SK-N-MC (cell line): ENCODE measurements around the gene SLC9A4.

Experiments
- DNase-seq: peaks from one replicate; pipeline ENCODE4 v3.0.0-alpha.2; 2011; ENCODE audit warnings: low read depth, low spot score
- H3K27ac ChIP-seq: fragments of 200-600 bp; sonication (generic); 2 replicates; pipeline ENCODE4 v1.5.1; 2016; ENCODE audit warnings: mixed run types
- H3K36me3 ChIP-seq: fragments of 200-600 bp; sonication (generic); 2 replicates; pipeline ENCODE4 v1.6.1; 2017; ENCODE audit warnings: antibody characterized with exemption, low read length, mixed read lengths; ENCODE audit not compliant: insufficient read depth
- H3K4me3 ChIP-seq: fragments of 200-600 bp; sonication (generic); 2 replicates; pipeline ENCODE4 v1.5.1; 2016
- H3K9ac ChIP-seq: fragments of 200-600 bp; sonication (generic); 2 replicates; pipeline ENCODE4 v1.8.0; 2017; ENCODE audit warnings: mixed run types, mixed read lengths; ENCODE audit not compliant: insufficient read length
- H3K9me3 ChIP-seq: fragments of 200-600 bp; sonication (generic); 2 replicates; pipeline ENCODE4 v1.6.1; 2017; ENCODE audit warnings: low read depth, mild to moderate bottlenecking, antibody characterized with exemption, low read length, moderate library complexity, mixed read lengths
- EZH2 ChIP-seq: fragments of 200-600 bp; sonication (generic); IDR thresholded peaks from one replicate; pipeline ENCODE4 v1.6.1; 2017; ENCODE audit warnings: antibody characterized with exemption
- FOXP2 ChIP-seq: optimal IDR thresholded peaks from 2 replicates; pipeline ENCODE3; 2011; ENCODE audit warnings: mild to moderate bottlenecking, moderate library complexity; ENCODE audit not compliant: insufficient read depth; ENCODE audit errors: extremely low read length, control extremely low read depth
- POLR2AphosphoS5 ChIP-seq: IDR thresholded peaks from 2 replicates; pipeline ENCODE4 v1.6.1; 2012; ENCODE audit warnings: mild to moderate bottlenecking, low read depth, low read length, borderline replicate concordance

Gene SLC9A4

GRCh38 chr2:102513355-102513939 is 40.4 kb downstream of the SLC9A4 start:
- Histone ChIP-seq H3K36me3 (no peaks in the 10 kb centered on the region), H3K9ac (no peak overlapping the region), H3K27ac (no peak overlapping the region), H3K9me3 (no peaks in the 10 kb centered on the region), H3K4me3 (no peak overlapping the region)
- no peak for DNase-seq
- no peak for TF ChIP-seq POLR2AphosphoS5

GRCh38 chr2:102514061-102514785 is 41.2 kb downstream of the SLC9A4 start:
- H3K9me3 ChIP-seq, result no peaks in the 10 kb centered on the region
- no peak for TF ChIP-seq EZH2
- TF ChIP-seq FOXP2, result no peak
- no peak for TF ChIP-seq POLR2AphosphoS5
- no peak overlapping the region for H3K9ac ChIP-seq
- no peak overlapping the region for H3K27ac ChIP-seq
- H3K36me3 ChIP-seq, result no peaks in the 10 kb centered on the region
- DNase-seq, result no peak
- no peak overlapping the region for H3K4me3 ChIP-seq

GRCh38 chr2:102515851-102516250 is 42.8 kb downstream of the SLC9A4 start:
- Histone ChIP-seq H3K9ac (no peak overlapping the region), H3K27ac (no peak overlapping the region), H3K36me3 (no peaks in the 10 kb centered on the region), H3K9me3 (no peaks in the 10 kb centered on the region), H3K4me3 (no peak overlapping the region)
- DNase-seq, result no peak
- TF ChIP-seq POLR2AphosphoS5 (no peak), EZH2 (no peak), FOXP2 (no peak)

- TF ChIP-seq FOXP2 (no peak), EZH2 (no peak), POLR2AphosphoS5 (no peak)
- no peaks in the 10 kb centered on the region for H3K9me3 ChIP-seq
- no peaks in the 10 kb centered on the region for H3K36me3 ChIP-seq
- no peak overlapping the region for H3K27ac ChIP-seq
- H3K4me3 ChIP-seq, result no peak overlapping the region
- no peak overlapping the region for H3K9ac ChIP-seq
- DNase-seq, result no peak
Observed at GRCh38 chr2:102518170-102518569, 45.1 kb downstream of the SLC9A4 start.

GRCh38 chr2:102520009-102520408 is 47.0 kb downstream of the SLC9A4 start:
- Histone ChIP-seq H3K9ac (no peak overlapping the region), H3K4me3 (no peak overlapping the region), H3K36me3 (no peaks in the 10 kb centered on the region), H3K27ac (no peak overlapping the region), H3K9me3 (no peaks in the 10 kb centered on the region)
- TF ChIP-seq POLR2AphosphoS5 (no peak), FOXP2 (no peak), EZH2 (no peak)
- no peak for DNase-seq

- no peak for TF ChIP-seq FOXP2
- TF ChIP-seq POLR2AphosphoS5, result no peak
- TF ChIP-seq EZH2, result no peak
- no peak for DNase-seq
Observed at GRCh38 chr2:102520801-102521200, 47.8 kb downstream of the SLC9A4 start.

GRCh38 chr2:102522162-102522561 is 49.1 kb downstream of the SLC9A4 start:
- no peak for TF ChIP-seq FOXP2
- TF ChIP-seq POLR2AphosphoS5, result no peak
- TF ChIP-seq EZH2, result no peak
- no peak for DNase-seq
- H3K4me3 ChIP-seq, result no peak overlapping the region
- H3K27ac ChIP-seq, result no peak overlapping the region
- no peak overlapping the region for H3K9ac ChIP-seq
- H3K36me3 ChIP-seq, result no peaks in the 10 kb centered on the region
- H3K9me3 ChIP-seq, result no peaks in the 10 kb centered on the region

More at GRCh38 chr2:102520801-102521200, 47.8 kb downstream of the SLC9A4 start:
- Histone ChIP-seq H3K9me3 (no peaks in the 10 kb centered on the region), H3K4me3 (no peak overlapping the region), H3K9ac (no peak overlapping the region), H3K27ac (no peak overlapping the region), H3K36me3 (no peaks in the 10 kb centered on the region)

GRCh38 chr2:102522890-102523289 is 49.9 kb downstream of the SLC9A4 start:
- no peaks in the 10 kb centered on the region for H3K36me3 ChIP-seq
- DNase-seq, result no peak
- no peak overlapping the region for H3K4me3 ChIP-seq
- H3K9ac ChIP-seq, result no peak overlapping the region
- TF ChIP-seq POLR2AphosphoS5 (no peak), EZH2 (no peak), FOXP2 (no peak)
- no peak overlapping the region for H3K27ac ChIP-seq
- no peaks in the 10 kb centered on the region for H3K9me3 ChIP-seq
